Sigmoid colon (tissue), 7 donors: ENCODE measurements around the gene CTNND2. TPM values are rescaled to one million over a fixed set of nuclear protein-coding genes. Genes with fewer than 3 reads are reported as not detected.

ENCODE experiments used
- DNase-seq: peaks from one replicate; pipeline ENCODE4 v3.0.0-alpha.2; 2019
- H3K27ac ChIP-seq, 4 donors: fragments of 200-600 bp; sonication (generic); one replicate each; pipeline ENCODE4 v1.5.1; 2016 to 2019; ENCODE audit warnings: mild to moderate bottlenecking in 1 of 4
- H3K27me3 ChIP-seq, 3 donors: fragments of 200-600 bp; sonication (generic); one replicate each; pipeline ENCODE4 v1.5.1; 2019; ENCODE audit warnings: mild to moderate bottlenecking in 1 of 3
- H3K36me3 ChIP-seq, 4 donors: fragments of 200-600 bp; sonication (generic); one replicate each; pipeline ENCODE4 v1.5.1; 2016 to 2019
- H3K4me1 ChIP-seq, 4 donors: fragments of 200-600 bp; sonication (generic); one replicate each; pipeline ENCODE4 v1.5.1; 2017 to 2019
- H3K4me3 ChIP-seq, 4 donors: fragments of 200-600 bp; sonication (generic); one replicate each; pipeline ENCODE4 v1.5.1; 2017 to 2019; ENCODE audit warnings: mild to moderate bottlenecking in 2 of 4, moderate library complexity in 1 of 4
- H3K9me3 ChIP-seq, 4 donors: fragments of 200-600 bp in 3 of 4; sonication (generic) in 3 of 4; one replicate each; pipeline versions ENCODE4 v1.5.1 to v1.6.1; 2013 to 2019
- CTCF ChIP-seq, 4 experiments: fragments of 450-650 bp in 3 of 4; fragments of 200-600 bp in 1 of 4; IDR thresholded peaks; one replicate each; pipeline ENCODE4 v1.5.1; 2016 to 2019; ENCODE audit warnings: antibody characterized with exemption in 4 of 4, mild to moderate bottlenecking in 3 of 4, moderate library complexity in 2 of 4
- EP300 ChIP-seq, 4 donors: sonication (generic); formaldehyde crosslinking; IDR thresholded peaks; one replicate each; pipeline ENCODE4 v1.6.1; 2017; ENCODE audit warnings: antibody characterized with exemption in 4 of 4
- POLR2A ChIP-seq, 2 donors: fragments of 450-650 bp; IDR thresholded peaks; one replicate each; pipeline ENCODE4 v1.6.1; 2016; ENCODE audit warnings: antibody characterized with exemption in 2 of 2, mild to moderate bottlenecking in 2 of 2, moderate library complexity in 2 of 2
- POLR2AphosphoS5 ChIP-seq, 4 donors: sonication (generic); formaldehyde crosslinking; IDR thresholded peaks; one replicate each; pipeline ENCODE4 v1.6.1; 2017; ENCODE audit warnings: antibody characterized with exemption in 4 of 4
- WGBS, 2 donors: extraction: QIAGEN DNeasy Blood & Tissue Kit; methylation state at CpG; one replicate each; pipeline ENCODE4 v1.1.7; 2013; 5-methylcytosine and 5-hydroxymethylcytosine counted together
- intact Hi-C: fragments of 100-400 bp; cut with DNase I; formaldehyde crosslinking; loops from one replicate; pipeline ENCODE4 v1.15.1; 2023
- polyA plus RNA-seq, 3 donors: library from polyadenylated mRNA; stranded (reverse); fragments of 200-250 nt; gene quantifications; one replicate each; pipeline ENCODE4 v1.2.3, GENCODE V29; 2013
- total RNA-seq, 4 donors: library from RNA; depleted of rRNA; stranded (reverse); fragments of >200 nt; gene quantifications; one replicate each; pipeline ENCODE4 v1.1.0, GENCODE V29; 2016
- donor health status: healthy with polysubstance abuse.
- donor health status: Bipolar disorder and iron deficiency.
- donor health status: healthy.

The CTNND2 gene
- total and polyA plus RNA-seq, 7 donors: 0.36 to 2.5 (median 0.84) TPM; not detected in 1

GRCh38 chr5:11719888-11720481, 184.3 kb downstream of the CTNND2 start:
- intact Hi-C loops: no loop called here
- Histone ChIP-seq H3K9me3 (no peaks in the 10 kb centered on the region), H3K27me3 (no peaks in the 10 kb centered on the region), H3K27ac (no peak overlapping the region), H3K4me3 (no peak overlapping the region), H3K36me3 (no peaks in the 10 kb centered on the region), H3K4me1 (no peaks in the 10 kb centered on the region)
- no peak for DNase-seq
- 25 to 31% methylated on average over 5 of the region's 5 CpGs for WGBS, 2 donors
- TF ChIP-seq POLR2AphosphoS5 (IDR thresholded peaks at IDR 0.05): no peak
- TF ChIP-seq CTCF (IDR thresholded peaks at IDR 0.05): no peak
- no peak for TF ChIP-seq EP300 (IDR thresholded peaks at IDR 0.05)
- TF ChIP-seq POLR2A (IDR thresholded peaks at IDR 0.05): no peak

- no peak for DNase-seq
- Histone ChIP-seq H3K4me3 (no peak overlapping the region), H3K27me3 (no peaks in the 10 kb centered on the region), H3K36me3 (no peaks in the 10 kb centered on the region), H3K27ac (no peak overlapping the region), H3K4me1 (no peaks in the 10 kb centered on the region), H3K9me3 (no peaks in the 10 kb centered on the region)
- intact Hi-C loops: no loop called here
- TF ChIP-seq POLR2A (IDR thresholded peaks at IDR 0.05): no peak
- TF ChIP-seq POLR2AphosphoS5 (IDR thresholded peaks at IDR 0.05): no peak
- no peak for TF ChIP-seq EP300 (IDR thresholded peaks at IDR 0.05)
- TF ChIP-seq CTCF (IDR thresholded peaks at IDR 0.05): no peak
- 93 to 94% methylated on average over 6 of the region's 6 CpGs for WGBS, 2 donors
Observed at GRCh38 chr5:11715461-11716196, 188.6 kb downstream of the CTNND2 start.

GRCh38 chr5:11711932-11712331, 192.3 kb downstream of the CTNND2 start:
- TF ChIP-seq POLR2AphosphoS5 (IDR thresholded peaks at IDR 0.05) (no peak), POLR2A (IDR thresholded peaks at IDR 0.05) (no peak), CTCF (IDR thresholded peaks at IDR 0.05) (no peak), EP300 (IDR thresholded peaks at IDR 0.05) (no peak)
- H3K9me3 ChIP-seq: no peaks in the 10 kb centered on the region
- no peaks in the 10 kb centered on the region for H3K36me3 ChIP-seq
- H3K4me1 ChIP-seq: no peaks in the 10 kb centered on the region
- DNase-seq: no peak
- no peak overlapping the region for H3K27ac ChIP-seq
- WGBS, 2 donors: 26 to 68% methylated on average over 1 of the region's 1 CpG
- no peak overlapping the region for H3K4me3 ChIP-seq
- H3K27me3 ChIP-seq: no peaks in the 10 kb centered on the region
- intact Hi-C loops: no loop called here

- 45 to 61% methylated on average over 4 of the region's 4 CpGs for WGBS, 2 donors
- no peaks in the 10 kb centered on the region for H3K9me3 ChIP-seq
- TF ChIP-seq POLR2AphosphoS5 (IDR thresholded peaks at IDR 0.05): no peak
- no peak for DNase-seq
- intact Hi-C loops: no loop called here
- no peaks in the 10 kb centered on the region for H3K4me1 ChIP-seq
- no peak overlapping the region for H3K27ac ChIP-seq
- H3K36me3 ChIP-seq: no peaks in the 10 kb centered on the region
- no peaks in the 10 kb centered on the region for H3K27me3 ChIP-seq
- H3K4me3 ChIP-seq: no peak overlapping the region
Observed at GRCh38 chr5:11709021-11709420, 195.2 kb downstream of the CTNND2 start.

GRCh38 chr5:11704916-11705315, 199.3 kb downstream of the CTNND2 start:
- 85 to 95% methylated on average over 1 of the region's 1 CpG for WGBS, 2 donors
- intact Hi-C loops: no loop called here
- no peaks in the 10 kb centered on the region for H3K4me1 ChIP-seq
- H3K9me3 ChIP-seq: no peaks in the 10 kb centered on the region
- no peak overlapping the region for H3K4me3 ChIP-seq
- no peak overlapping the region for H3K27ac ChIP-seq
- TF ChIP-seq POLR2A (IDR thresholded peaks at IDR 0.05) (no peak), CTCF (IDR thresholded peaks at IDR 0.05) (no peak), POLR2AphosphoS5 (IDR thresholded peaks at IDR 0.05) (no peak), EP300 (IDR thresholded peaks at IDR 0.05) (no peak)
- DNase-seq: no peak
- H3K27me3 ChIP-seq: no peaks in the 10 kb centered on the region
- no peaks in the 10 kb centered on the region for H3K36me3 ChIP-seq
